HL-60/S4 (cell line): ENCODE results near the gene KIR2DL3.
"Not testable (repeated sequence)": the region's sequence is repeated elsewhere in the genome, so short reads cannot be mapped to it uniquely, and the experiment has no call there.

Experiments used
- in situ Hi-C: fragments of 300-500 bp; cut with MboI; formaldehyde crosslinking; loops from 2 replicates; pipeline ENCODE4 v1.14.3; 2022; ENCODE audit warnings: low sequenced_read_pairs

The KIR2DL3 gene

DNA sequence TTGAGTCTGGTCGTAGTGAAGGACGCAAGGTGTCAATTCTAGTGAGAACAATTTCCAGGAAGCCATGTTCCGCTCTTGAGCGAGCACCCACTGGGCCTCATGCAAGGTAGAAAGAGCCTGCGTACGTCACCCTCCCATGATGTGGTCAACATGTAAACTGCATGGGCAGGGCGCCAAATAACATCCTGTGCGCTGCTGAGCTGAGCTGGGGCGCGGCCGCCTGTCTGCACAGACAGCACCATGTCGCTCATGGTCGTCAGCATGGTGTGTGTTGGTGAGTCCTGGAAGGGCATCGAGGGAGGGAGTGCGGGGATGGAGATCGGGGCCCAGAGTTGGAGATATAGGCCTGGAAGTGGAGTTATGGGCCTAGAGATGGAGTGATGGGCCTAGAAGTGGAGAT, at the start of gene KIR2DL3:
Gene KIR2DL3, plus strand, starts transcription at position 208 of the 400 bp plus-strand sequence. Its CDS starts 33 bp downstream, at position 241.
- in situ Hi-C loops = not testable (repeated sequence)

DNA sequence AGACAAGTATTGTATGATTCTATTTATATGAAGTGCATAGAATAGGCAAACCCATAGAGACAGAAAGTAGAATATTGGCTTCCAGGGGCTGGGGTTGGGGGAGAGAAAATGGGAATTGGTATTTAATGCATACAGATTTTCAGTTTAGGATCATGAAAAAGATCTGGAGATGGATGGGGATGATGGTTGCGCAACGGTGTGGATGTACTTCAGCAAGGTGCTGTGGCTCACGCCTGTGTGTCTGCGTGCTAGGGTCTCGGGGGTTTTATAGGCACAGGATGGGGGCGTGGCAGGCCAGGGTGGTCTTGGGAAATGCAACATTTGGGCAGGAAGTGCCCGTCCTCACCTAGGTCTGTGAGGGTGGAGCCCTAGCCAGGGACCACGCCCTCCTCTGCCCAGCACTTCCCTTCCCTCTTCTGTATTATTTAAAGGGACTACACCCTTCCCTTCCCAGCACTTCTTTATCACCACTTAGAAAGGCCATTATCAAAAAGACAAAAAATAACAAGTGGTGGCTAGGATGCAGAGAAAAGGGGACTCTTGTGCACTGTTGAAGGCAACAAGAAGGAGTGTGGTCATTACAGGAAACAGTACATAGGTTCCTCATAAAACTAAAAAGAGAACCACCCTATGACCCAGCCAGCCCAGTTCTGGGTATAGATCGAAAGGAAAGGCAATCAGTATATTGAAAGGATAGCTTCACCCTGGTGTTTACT, 46.6 kb upstream of the KIR2DL3 start:
- in situ Hi-C loops = no loop called here

DNA sequence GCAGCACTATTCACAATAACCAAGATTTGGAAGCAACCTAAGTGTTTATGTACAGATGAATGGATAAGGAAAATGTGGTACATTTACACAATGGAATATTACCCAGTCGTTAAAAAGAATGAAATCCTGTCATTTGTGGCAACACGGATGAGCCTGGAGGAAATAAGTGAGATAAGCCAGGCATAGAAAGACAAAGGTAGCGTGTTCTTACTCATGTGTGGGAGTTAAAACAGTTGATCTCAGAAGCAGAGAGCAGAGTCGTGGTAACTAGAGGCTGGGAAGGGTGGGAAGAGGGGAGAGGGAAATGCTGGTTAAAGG, 46.1 kb upstream of the KIR2DL3 start:
- in situ Hi-C loops = no loop called here

DNA sequence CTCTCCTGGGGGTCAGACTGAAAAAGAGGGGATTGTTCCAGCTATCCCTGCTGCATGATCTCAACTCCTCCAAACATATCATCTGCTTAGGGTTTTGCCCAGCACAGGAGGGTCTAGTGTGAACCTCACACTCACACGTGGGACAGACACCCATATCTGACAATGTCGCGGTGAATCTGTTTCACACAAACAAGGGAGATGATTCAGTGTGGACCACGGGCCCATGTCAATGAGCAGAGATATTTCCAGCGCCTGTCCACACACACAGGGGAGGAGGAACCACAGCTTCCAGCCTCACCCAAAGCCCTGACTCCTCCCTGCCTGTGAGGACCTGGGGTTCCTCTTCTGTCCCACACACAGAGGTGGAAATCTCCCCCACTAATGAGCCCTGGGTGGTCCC, 43.7 kb upstream of the KIR2DL3 start:
- in situ Hi-C loops = no loop called here

DNA sequence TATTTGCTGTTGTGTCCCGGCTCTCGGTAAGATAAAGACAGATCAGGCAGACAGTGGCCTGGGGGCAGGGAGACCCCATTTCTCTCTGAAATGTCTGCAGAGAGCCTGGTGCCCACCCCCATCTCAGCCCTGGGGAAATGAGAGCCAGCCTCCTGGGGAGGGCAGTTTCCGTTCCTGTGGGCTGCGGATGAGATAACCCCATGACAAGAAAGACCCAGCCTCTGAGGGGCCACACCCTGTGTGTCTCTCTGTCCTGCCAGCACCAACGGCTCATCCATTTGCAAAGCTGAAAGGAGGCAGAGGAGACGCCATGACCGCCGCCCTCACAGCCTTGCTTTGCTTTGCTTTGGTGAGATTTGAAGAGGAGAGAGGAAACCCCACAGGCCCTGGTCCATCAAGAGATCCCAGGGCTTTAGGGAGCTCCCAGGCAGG, 42.2 kb upstream of the KIR2DL3 start:
- in situ Hi-C loops = no loop called here

DNA sequence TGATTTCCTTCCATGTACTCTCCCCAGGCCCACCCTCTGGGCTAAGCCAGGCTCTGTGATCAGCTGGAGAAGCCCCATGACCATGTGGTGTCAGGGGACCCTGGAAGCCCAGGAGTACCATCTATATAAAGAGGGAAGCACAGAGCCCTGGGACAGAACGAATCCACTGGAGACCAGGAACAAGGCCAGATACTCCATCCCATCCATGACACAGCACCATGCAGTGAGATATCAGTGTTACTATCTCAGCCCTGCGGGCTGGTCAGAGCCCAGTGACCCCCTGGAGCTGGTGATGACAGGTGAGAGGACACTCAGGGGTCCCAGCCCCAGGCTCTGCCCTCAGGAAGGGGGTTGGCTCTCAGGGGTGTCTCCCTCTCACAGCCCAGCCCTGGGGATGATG, 41.5 kb upstream of the KIR2DL3 start:
- in situ Hi-C loops = no loop called here

DNA sequence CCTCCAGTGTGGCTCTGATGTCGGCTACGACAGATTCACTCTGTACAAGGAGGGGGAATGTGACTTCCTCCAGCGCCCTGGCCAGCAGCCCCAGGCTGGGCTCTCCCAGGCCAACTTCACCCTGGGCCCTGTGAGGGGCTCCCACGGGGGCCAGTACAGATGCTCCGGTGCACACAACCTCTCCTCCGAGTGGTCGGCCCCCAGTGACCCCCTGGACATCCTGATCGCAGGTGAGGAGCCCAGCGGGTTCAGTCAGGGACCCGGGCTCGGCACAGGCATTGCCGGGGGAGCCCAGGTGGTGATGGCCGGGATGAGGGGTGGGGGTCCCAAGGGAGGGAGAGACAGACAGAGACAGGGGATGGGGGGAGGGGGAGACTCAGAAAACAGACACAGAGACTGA, 40.6 kb upstream of the KIR2DL3 start:
- in situ Hi-C loops = not testable (repeated sequence)

DNA sequence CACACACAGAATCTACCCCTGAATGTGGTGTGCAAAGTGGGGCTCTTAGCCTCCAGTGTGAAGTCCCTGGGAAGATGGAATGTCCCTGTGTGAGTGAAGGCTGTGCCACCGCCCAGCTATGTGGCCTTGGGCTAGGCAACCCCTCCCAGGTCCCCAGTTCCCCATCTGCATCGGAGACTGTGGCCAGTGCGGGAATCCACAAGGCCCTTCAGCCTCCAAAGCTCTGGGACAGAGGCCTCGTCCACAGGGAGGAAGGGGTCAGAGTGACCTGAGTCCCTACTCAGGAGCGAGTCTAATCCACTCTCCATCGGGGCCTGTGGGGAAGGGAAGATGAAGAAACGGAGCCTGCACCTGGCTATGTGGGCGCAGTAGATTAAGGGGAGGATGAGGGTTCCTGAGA, 33.4 kb upstream of the KIR2DL3 start:
- in situ Hi-C loops = no loop called here

DNA sequence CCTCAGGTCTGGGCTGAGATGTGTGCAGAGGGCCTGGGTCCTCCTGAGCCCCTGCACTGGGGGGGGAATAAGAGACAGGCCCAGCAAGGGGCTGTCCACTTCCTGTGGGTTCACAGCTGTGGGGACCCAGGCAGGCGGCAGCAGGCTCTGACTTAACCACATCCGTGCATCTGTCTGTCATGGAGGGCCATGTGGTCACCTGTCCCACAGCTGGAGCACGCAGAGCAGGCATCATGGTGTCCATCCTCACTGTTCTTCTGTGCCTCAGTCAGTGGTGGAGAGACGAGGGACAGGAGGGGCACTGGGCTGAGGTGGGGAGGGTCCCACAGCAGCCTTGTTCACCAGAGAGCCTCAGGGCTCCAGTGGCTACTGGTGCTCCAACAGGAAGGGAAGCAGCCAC, 30.4 kb upstream of the KIR2DL3 start:
- in situ Hi-C loops = no loop called here

DNA sequence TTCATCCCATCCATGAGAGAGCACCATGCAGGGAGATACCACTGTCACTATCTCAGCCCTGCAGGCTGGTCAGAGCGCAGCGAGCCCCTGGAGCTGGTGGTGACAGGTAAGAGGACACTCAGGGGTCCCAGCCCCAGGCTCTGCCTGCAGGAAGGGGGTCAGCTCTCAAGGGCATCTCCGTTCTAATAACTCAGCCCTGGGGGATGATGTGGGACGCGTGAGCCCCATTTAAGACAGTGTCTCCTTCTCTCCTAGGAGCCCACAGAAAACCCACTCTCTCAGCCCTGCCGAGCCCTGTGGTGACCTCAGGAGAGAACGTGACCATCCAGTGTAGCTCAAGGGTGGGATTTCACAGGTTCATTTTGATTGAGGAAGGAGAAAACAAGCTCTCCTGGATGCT, 29.5 kb upstream of the KIR2DL3 start:
- in situ Hi-C loops = no loop called here

DNA sequence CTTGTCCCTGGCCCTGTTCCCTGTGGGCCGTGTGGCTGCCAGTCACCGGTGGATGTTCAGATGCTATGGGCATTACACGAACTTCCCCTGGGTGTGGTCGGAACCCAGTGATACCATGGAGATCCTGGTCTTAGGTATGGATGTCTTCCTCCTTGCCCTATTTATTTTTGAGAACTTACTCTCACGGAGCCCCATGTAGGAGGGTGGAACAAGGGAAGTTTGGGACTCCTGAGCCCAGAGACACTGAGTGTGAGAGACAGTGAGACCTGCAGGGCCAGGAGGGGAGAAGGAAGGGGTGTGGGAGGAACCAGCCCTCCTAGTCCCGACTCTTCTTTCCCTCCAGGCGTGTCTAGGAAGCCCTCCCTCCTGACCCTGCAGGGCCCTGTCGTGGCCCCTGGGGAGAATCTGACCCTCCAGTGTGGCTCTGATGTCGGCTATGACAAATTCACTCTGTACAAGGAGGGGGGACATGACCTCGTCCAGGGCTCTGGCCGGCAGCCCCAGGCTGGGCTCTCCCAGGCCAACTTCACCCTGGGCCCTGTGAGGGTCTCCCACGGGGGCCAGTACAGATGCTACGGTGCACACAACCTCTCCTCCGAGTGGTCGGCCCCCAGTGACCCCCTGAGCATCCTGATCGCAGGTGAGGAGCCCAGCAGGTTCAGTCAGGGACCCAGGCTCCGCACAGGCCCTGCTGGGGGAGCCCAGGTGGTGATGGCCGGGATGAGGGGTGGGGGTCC, 28.9 kb upstream of the KIR2DL3 start:
- in situ Hi-C loops = no loop called here

DNA sequence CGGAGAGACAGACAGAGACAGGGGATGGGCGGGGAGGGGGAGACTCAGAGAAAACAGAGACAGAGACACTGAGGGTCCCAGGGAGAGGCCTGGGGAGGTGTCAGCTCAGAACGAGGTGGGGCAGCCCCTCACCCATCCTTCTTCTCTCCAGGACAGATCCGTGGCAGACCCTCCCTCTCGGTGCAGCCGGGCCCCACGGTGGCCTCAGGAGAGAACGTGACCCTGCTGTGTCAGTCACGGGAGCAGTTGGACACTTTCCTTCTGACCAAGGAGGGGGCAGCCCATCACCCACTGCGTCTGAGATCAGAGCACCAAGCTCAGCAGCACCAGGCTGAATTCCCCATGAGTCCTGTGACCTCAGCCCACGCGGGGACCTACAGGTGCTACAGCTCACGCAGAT, 28.4 kb upstream of the KIR2DL3 start:
- in situ Hi-C loops = not testable (repeated sequence)

DNA sequence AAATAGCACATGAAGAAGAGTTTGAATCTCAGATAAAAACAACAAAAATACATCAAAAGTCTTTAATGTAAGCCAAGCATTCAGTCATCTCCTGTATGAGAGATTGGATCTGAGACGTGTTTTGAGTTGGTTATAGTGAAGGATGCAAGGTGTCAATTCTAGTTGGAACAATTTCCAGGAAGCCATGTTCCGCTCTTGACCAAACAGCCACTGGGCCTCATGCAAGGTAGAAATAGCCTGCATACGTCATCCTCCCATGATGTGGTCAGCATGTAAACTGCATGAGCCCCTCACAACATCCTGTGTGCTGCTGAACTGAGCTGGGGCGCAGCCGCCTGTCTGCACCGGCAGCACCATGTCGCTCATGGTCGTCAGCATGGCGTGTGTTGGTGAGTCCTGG, 14.2 kb upstream of the KIR2DL3 start, which contains the start of gene KIR3DL3:
Gene KIR3DL3, plus strand, starts transcription at position 301 of the 400 bp plus-strand sequence. Its CDS starts 55 bp downstream, at position 356.
- in situ Hi-C loops = no loop called here

DNA sequence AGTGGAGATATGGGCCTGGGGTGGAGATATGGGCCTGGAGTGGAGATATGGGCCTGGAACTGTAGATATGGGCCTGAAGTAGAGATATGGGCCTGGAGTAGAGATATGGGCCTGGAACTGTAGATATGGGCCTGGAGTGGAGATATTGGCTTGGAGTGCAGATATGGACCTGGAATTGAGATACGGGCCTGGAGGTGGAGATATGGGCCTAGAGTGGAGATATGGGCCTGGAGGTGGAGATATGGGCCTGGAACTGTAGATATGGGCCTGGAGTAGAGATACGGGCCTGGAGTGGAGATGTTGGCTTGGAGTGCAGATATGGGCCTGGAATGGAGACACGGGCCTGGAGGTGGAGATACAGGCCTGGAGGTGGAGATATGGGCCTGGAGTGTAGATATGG, 13.7 kb upstream of the KIR2DL3 start:
- in situ Hi-C loops = no loop called here

DNA sequence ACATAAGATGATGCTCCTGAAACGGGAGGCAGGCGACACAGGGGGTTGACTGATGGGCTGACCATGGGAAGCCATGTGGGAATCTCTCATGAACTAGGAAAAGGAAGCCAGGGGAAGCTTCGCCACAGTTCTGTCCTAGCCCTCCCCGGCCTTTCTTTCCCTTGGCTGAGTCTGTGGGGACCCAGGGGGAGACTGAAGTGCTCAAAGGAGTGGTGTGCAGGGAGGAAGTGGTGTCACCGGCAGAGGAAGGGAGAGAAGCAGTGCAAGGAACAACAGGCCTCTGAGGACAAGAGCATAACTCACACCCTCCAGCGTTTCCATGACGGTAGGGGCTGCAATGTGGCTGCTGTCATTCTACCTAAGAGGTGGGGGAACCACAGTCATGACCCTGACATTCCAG, 13.0 kb upstream of the KIR2DL3 start:
- in situ Hi-C loops = no loop called here

DNA sequence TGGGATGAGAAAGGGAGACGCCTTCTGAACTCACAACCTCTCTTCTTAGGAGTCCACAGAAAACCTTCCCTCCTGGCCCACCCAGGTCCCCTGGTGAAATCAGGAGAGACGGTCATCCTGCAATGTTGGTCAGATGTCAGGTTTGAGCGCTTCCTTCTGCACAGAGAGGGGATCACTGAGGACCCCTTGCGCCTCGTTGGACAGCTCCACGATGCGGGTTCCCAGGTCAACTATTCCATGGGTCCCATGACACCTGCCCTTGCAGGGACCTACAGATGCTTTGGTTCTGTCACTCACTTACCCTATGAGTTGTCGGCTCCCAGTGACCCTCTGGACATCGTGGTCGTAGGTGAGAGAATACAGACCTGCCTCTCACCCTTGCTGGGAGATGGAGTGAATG, 10.8 kb upstream of the KIR2DL3 start:
- in situ Hi-C loops = no loop called here

DNA sequence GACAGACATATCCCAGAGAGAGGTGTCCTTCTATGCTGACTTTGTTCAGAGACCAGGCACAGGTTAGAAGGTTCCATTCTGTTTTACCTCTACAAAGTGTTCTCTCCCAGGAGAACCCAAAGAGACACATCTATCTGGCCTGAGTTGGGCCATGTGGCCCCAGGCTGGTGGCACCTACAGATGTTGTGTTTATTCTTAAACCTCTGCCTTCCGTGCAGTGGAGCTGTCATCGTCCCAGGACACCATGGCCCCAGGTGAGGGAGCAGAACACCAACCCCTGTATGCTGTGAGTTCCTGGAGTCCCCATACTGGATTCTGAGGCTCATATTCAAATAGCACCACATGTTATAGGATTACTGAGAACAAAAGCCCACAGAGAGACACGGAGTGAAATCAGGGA, 10.1 kb upstream of the KIR2DL3 start:
- in situ Hi-C loops = no loop called here

DNA sequence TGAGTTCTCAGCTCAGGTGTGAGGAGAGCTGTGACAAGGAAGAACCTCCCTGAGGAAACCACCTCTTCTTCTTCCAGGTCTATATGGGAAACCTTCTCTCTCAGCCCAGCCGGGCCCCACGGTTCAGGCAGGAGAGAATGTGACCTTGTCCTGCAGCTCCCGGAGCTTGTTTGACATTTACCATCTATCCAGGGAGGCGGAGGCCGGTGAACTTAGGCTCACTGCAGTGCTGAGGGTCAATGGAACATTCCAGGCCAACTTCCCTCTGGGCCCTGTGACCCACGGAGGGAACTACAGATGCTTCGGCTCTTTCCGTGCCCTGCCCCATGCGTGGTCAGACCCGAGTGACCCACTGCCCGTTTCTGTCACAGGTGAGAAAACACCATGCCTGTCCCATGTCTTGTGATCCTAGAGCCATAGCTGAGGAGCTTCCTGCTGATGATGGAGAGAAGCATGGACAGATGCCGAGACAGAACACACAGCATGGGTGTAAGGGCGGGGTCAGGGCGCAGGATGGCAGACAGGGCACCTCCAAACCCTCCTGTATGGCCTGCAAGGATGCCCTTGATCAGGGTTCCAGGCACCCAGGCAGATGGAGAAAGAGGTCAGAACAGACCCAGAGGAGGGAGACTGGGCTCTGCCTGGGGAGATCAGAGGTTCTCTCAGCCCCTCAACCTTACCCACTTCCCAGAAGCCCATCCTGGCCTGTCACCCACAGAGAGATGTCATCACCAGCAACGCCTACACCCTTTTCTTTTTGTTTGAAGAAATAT, 8.7 kb upstream of the KIR2DL3 start:
- in situ Hi-C loops = no loop called here

DNA sequence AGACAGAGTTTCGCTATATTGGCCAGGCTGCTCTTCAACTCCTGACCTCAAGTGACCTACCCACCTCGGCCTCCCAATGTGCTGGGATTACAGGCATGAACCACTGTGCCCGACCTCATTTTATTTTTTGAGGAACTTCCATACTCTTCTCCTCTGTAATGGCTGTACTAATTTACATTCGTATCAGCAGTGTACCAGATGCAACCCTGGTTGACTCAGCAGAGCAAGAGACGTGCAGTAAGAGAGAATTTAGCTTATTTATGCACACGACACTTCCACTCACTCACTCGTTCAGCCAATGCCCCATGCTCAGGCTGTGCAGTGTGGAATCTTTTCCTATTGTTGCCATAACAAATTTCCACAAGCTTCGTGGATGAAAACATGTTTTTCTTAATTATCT, 7.1 kb upstream of the KIR2DL3 start:
- in situ Hi-C loops = no loop called here

DNA sequence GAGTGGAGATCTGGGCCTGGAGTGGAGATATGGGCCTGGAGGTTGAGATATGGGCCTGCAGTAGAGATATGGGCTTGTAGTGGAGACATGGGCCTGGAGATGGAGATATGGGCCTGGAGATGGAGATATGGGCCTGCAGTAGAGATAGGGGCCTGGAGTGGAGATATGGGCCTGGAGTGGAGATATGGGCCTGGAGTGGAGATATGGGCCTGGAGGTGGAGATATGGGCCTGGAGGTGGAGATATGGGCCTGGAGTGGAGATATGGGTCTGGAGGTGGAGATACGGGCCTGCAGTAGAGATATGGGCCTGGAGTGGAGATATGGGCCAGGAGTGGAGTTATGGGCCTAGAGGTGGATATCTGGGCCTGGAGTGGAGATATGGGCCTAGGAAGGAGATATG, 402 bp downstream of the KIR2DL3 start:
- in situ Hi-C loops = no loop called here

DNA sequence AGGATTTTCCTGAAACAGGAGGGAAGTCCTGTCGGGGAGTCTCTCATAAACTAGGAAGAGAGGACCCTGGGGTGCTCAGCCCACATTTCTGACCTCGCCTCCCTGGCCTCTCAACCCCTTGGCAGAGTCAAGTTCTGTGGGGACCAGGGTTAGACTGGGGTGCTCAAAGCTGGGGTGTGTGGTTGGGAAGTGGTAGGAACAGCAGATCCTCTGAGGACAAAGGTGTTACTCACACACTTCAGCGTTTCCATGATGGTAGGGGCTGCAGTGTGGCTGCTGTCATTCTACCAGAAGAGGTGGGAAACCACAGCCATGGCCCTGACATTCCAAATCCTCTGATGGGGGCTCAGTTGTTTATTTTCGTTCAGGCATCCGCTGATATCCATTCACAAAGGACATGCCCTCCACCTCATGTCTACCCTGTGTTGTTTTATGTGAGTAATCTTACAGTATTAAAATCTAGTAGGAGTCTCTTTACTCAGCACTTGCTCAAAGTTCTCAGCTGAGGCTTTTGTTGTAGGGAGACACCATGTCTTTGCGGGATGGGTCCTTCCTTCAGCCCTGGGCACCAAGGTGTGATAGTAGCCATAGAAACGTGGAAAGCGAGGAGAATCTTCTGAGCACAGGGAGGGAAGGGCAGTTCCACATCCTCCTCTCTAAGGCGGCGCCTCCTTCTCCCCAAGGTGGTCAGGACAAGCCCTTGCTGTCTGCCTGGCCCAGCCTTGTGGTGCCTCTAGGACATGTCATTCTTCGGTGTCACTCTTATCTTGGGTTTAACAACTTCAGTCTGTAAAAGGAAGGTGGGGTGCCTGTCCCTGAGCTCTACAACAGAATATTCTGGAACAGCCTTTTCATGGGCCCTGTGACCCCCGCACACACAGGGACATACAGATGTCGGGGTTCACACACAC, 1.5 kb downstream of the KIR2DL3 start:
- in situ Hi-C loops = no loop called here
